Panc1 (cell line): Measurements from ENCODE around the gene CACNA1E.

Source experiments
- POLR2AphosphoS5 ChIP-seq: IDR thresholded peaks from 2 replicates; pipeline ENCODE4 v1.6.1; 2012; ENCODE audit warnings: mild to moderate bottlenecking, low read depth, low read length, moderate library complexity
- SIN3A ChIP-seq: IDR thresholded peaks from 2 replicates; pipeline ENCODE4 v1.6.1; 2012; ENCODE audit warnings: low read depth, mild to moderate bottlenecking, low read length, moderate library complexity, borderline replicate concordance; ENCODE audit not compliant: insufficient read depth
- TCF7L2 ChIP-seq: IDR thresholded peaks from 2 replicates; pipeline ENCODE4 v1.6.1; 2011; ENCODE audit warnings: mild to moderate bottlenecking, low read depth, low read length, inconsistent platforms
- TF ChIP-seq, protein P1 (sequence below): fragments of 450-650 bp; IDR thresholded peaks from 2 replicates; pipeline ENCODE4 v1.5.1; 2017; ENCODE audit warnings: mild to moderate bottlenecking
- TF ChIP-seq, protein P2 (sequence below), 2 experiments: IDR thresholded peaks; 2 replicates each; pipeline ENCODE4 v1.6.1; 2011 to 2012; ENCODE audit warnings: low read depth in 2 of 2, control low read depth in 1 of 2, low read length in 1 of 2, mild to moderate bottlenecking in 1 of 2, moderate library complexity in 1 of 2; ENCODE audit not compliant: insufficient read depth in 1 of 2

DNA sequence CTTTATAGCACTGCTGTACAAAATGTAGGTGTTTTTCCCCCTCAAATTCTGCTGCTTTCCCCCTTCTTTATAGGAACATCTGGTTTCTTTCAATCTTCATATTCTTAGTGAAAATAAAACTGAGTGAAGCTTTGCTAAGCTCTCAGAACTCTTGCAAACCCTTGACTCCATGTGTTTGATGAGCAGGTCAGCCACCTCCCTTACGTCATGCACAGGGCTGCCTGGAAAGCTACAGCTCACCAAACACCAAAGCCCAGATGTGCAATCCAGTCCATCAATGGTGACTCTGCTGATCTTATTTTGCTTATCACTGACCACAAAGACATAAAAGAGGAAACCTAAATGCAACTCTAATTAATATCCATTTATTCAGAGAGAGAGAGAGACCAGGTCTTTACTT, 5.5 kb downstream of the CACNA1E start:
- TF ChIP-seq POLR2AphosphoS5 = no peak
- TF ChIP-seq, protein P1, sequence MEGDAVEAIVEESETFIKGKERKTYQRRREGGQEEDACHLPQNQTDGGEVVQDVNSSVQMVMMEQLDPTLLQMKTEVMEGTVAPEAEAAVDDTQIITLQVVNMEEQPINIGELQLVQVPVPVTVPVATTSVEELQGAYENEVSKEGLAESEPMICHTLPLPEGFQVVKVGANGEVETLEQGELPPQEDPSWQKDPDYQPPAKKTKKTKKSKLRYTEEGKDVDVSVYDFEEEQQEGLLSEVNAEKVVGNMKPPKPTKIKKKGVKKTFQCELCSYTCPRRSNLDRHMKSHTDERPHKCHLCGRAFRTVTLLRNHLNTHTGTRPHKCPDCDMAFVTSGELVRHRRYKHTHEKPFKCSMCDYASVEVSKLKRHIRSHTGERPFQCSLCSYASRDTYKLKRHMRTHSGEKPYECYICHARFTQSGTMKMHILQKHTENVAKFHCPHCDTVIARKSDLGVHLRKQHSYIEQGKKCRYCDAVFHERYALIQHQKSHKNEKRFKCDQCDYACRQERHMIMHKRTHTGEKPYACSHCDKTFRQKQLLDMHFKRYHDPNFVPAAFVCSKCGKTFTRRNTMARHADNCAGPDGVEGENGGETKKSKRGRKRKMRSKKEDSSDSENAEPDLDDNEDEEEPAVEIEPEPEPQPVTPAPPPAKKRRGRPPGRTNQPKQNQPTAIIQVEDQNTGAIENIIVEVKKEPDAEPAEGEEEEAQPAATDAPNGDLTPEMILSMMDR = no peak
- TF ChIP-seq SIN3A = no peak
- no peak for TF ChIP-seq TCF7L2
- TF ChIP-seq, protein P2, sequence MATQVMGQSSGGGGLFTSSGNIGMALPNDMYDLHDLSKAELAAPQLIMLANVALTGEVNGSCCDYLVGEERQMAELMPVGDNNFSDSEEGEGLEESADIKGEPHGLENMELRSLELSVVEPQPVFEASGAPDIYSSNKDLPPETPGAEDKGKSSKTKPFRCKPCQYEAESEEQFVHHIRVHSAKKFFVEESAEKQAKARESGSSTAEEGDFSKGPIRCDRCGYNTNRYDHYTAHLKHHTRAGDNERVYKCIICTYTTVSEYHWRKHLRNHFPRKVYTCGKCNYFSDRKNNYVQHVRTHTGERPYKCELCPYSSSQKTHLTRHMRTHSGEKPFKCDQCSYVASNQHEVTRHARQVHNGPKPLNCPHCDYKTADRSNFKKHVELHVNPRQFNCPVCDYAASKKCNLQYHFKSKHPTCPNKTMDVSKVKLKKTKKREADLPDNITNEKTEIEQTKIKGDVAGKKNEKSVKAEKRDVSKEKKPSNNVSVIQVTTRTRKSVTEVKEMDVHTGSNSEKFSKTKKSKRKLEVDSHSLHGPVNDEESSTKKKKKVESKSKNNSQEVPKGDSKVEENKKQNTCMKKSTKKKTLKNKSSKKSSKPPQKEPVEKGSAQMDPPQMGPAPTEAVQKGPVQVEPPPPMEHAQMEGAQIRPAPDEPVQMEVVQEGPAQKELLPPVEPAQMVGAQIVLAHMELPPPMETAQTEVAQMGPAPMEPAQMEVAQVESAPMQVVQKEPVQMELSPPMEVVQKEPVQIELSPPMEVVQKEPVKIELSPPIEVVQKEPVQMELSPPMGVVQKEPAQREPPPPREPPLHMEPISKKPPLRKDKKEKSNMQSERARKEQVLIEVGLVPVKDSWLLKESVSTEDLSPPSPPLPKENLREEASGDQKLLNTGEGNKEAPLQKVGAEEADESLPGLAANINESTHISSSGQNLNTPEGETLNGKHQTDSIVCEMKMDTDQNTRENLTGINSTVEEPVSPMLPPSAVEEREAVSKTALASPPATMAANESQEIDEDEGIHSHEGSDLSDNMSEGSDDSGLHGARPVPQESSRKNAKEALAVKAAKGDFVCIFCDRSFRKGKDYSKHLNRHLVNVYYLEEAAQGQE (IDR thresholded peaks at IDR 0.05; ENCODE audit: insufficient read depth in 1 of 2, low read depth in 2 of 2, low read length in 1 of 2) = no peak
